ENCODE data around the gene CT45A7.
"Not testable (repeated sequence)": the region's sequence is repeated elsewhere in the genome, so short reads cannot be mapped to it uniquely, and the experiment has no call there.

Gene CT45A7

GRCh38 chrX:135837180-135837579, at the start of gene CT45A7:
Gene CT45A7 (minus strand): TSS chrX:135837280. CDS start chrX:135833533, 3,747 bp downstream.
- not testable (repeated sequence) for DNase-seq

- not testable (repeated sequence) for DNase-seq
These were observed 45.7 kb upstream of the CT45A7 start for GRCh38 chrX:135882741-135883140.

GRCh38 chrX:135871712-135872111, 34.6 kb upstream of the CT45A7 start, which contains the start of gene CT45A9:
Gene CT45A9 (minus strand): TSS chrX:135871812. CDS start chrX:135868061, 3,751 bp downstream.
- not testable (repeated sequence) for DNase-seq

GRCh38 chrX:135854438-135854837, 17.4 kb upstream of the CT45A7 start, which contains the start of gene CT45A8:
Gene CT45A8 (minus strand): TSS chrX:135854538. CDS start chrX:135850783, 3,755 bp downstream.
- not testable (repeated sequence) for DNase-seq

- not testable (repeated sequence) for DNase-seq
These were observed 17.2 kb downstream of the CT45A7 start, which contains the start of gene CT45A2 for GRCh38 chrX:135819912-135820311. Gene CT45A2 (minus strand): TSS chrX:135820012. CDS start chrX:135816265, 3,747 bp downstream.

GRCh38 chrX:135802687-135803086, 34.4 kb downstream of the CT45A7 start, which contains the start of gene CT45A6:
Gene CT45A6 (minus strand): TSS chrX:135802787. CDS start chrX:135798993, 3,794 bp downstream.
- not testable (repeated sequence) for DNase-seq

GRCh38 chrX:135785403-135785802, 51.7 kb downstream of the CT45A7 start, which contains the start of gene CT45A5:
Gene CT45A5 (minus strand): TSS chrX:135785503. CDS start chrX:135781729, 3,774 bp downstream.
- not testable (repeated sequence) for DNase-seq

All from C1 segment of cervical spinal cord (tissue), 14 donors.